ENCODE measurements around the gene HS1BP3. TPM values are rescaled to one million over a fixed set of nuclear protein-coding genes. Genes with fewer than 3 reads are reported as not detected.

Gene HS1BP3
- total RNA-seq, 1 donor from 2014 or later: 10.0 TPM

DNA sequence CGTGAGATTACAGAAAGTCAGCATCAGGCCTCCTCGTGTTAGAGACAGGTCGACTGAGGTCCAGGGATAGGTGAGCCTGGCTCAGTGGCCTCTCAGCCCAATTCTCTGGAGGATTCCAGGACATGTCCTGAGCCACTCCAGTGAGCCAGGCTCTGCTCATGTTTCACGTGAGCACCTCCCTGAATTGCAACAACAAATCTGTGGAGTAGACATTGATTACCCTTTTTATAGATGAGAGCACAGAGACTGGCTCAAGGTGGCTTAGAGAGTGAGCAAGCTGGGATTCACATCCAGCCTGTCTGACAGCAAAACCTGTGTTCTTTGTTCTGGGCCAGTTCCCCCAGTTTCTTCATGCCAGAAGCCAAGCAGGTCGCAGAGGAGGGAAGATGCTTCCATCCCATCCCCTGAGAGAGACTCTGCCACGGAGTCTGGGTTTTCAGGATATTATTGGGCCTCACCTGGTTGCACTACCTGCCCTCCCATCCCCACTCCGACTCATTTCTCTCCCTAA is 46.4 kb downstream of the HS1BP3 start:
- peaks cover 11% of the 10 kb centered on the region for H4K20me1 ChIP-seq (ENCODE audit: low read depth)
- H3K27me3 ChIP-seq: peaks cover 24% of the 10 kb centered on the region
- H3K9ac ChIP-seq: no peak overlapping the region
- H3K4me2 ChIP-seq: no peak overlapping the region
- Mint-ChIP-seq H3K4me1 (peaks cover 45% of the 10 kb centered on the region), H3K9me3 (peaks cover 16% of the 10 kb centered on the region), H3K4me3 (no peak overlapping the region), H3K36me3 (peaks cover 8% of the 10 kb centered on the region), H3K27ac (no peak overlapping the region), H3K27me3 (ENCODE audit: insufficient read depth, low read depth) (peaks cover 4% of the 10 kb centered on the region)
- no peak overlapping the region for H3K4me3 ChIP-seq
- no peaks in the 10 kb centered on the region for H3K36me3 ChIP-seq
- no peak overlapping the region for H3K27ac ChIP-seq
- DNase-seq (ENCODE audit: low spot score): no peak
- no peaks in the 10 kb centered on the region for H3K9me3 ChIP-seq (ENCODE audit: low read depth)
- peaks cover 15% of the 10 kb centered on the region for H3K4me1 ChIP-seq
- H3K79me2 ChIP-seq (ENCODE audit: low read depth): no peaks in the 10 kb centered on the region
- no peak overlapping the region for H2AFZ ChIP-seq (replicated peaks)
- no peak for TF ChIP-seq EZH2 (IDR thresholded peaks at IDR 0.05)
- TF ChIP-seq EZH2phosphoT487 (IDR thresholded peaks at IDR 0.05): no peak
- TF ChIP-seq, protein P1, sequence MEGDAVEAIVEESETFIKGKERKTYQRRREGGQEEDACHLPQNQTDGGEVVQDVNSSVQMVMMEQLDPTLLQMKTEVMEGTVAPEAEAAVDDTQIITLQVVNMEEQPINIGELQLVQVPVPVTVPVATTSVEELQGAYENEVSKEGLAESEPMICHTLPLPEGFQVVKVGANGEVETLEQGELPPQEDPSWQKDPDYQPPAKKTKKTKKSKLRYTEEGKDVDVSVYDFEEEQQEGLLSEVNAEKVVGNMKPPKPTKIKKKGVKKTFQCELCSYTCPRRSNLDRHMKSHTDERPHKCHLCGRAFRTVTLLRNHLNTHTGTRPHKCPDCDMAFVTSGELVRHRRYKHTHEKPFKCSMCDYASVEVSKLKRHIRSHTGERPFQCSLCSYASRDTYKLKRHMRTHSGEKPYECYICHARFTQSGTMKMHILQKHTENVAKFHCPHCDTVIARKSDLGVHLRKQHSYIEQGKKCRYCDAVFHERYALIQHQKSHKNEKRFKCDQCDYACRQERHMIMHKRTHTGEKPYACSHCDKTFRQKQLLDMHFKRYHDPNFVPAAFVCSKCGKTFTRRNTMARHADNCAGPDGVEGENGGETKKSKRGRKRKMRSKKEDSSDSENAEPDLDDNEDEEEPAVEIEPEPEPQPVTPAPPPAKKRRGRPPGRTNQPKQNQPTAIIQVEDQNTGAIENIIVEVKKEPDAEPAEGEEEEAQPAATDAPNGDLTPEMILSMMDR (IDR thresholded peaks at IDR 0.05): no peak
- H3F3A ChIP-seq (ENCODE audit: low read depth): peaks cover 11% of the 10 kb centered on the region

DNA sequence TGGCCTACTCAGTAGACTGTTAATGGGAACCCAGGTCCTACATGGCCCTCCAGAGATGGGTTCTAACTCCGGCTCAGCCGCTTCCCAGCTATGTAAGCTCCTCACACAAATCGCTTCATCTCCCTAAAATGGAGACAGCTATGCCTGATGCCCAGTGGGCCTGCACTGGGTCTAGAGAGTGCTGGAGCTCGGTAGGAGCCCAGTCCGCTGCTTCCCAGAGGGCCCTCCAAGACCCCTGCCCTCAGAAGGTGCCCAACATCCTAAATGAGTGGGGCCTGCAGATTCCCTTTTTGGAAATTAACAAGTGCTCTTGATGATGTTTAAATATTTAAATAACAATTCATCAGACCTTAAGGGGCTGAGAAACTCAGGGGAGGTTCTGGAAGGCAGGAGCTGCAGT is 47.1 kb downstream of the HS1BP3 start:
- Histone ChIP-seq H3K9me3 (ENCODE audit: low read depth) (no peaks in the 10 kb centered on the region), H3F3A (ENCODE audit: low read depth) (peaks cover 11% of the 10 kb centered on the region), H3K4me2 (no peak overlapping the region), H3K79me2 (ENCODE audit: low read depth) (no peaks in the 10 kb centered on the region), H3K4me3 (no peak overlapping the region), H2AFZ (replicated peaks) (no peak overlapping the region), H4K20me1 (ENCODE audit: low read depth) (peaks cover 11% of the 10 kb centered on the region), H3K36me3 (no peaks in the 10 kb centered on the region), H3K4me1 (peaks cover 21% of the 10 kb centered on the region), H3K9ac (no peak overlapping the region), H3K27me3 (peaks cover 30% of the 10 kb centered on the region), H3K27ac (no peak overlapping the region)
- DNase-seq (ENCODE audit: low spot score): no peak
- Mint-ChIP-seq H3K4me3 (no peak overlapping the region), H3K4me1 (peaks cover 48% of the 10 kb centered on the region), H3K36me3 (peaks cover 8% of the 10 kb centered on the region), H3K27me3 (ENCODE audit: insufficient read depth, low read depth) (peaks cover 4% of the 10 kb centered on the region), H3K9me3 (peaks cover 15% of the 10 kb centered on the region), H3K27ac (no peak overlapping the region)
- TF ChIP-seq, protein P1 (IDR thresholded peaks at IDR 0.05): no peak
- TF ChIP-seq EZH2phosphoT487 (IDR thresholded peaks at IDR 0.05): no peak

DNA sequence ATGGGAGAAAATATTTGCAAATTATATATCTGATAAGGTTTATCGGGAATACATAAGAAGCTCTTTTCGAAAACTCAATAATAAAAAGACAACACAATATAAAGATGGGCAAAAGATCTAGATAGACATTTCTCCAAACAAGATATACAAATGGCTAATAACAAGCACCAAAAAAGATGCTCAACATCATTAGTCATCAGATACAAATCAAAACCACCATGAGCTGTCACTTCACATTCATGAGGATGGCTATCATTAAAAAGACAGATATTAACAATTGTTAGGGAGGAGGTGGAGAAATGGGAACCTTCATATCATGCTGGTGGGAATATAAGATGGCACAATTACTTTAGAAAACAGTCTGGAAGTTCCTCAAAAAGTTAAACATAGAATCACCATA is 48.1 kb downstream of the HS1BP3 start:
- H4K20me1 ChIP-seq (ENCODE audit: low read depth): peaks cover 11% of the 10 kb centered on the region
- H3K27me3 ChIP-seq: peaks cover 36% of the 10 kb centered on the region
- Mint-ChIP-seq H3K4me1 (peaks cover 50% of the 10 kb centered on the region), H3K27ac (no peak overlapping the region), H3K27me3 (ENCODE audit: insufficient read depth, low read depth) (peaks cover 4% of the 10 kb centered on the region), H3K9me3 (peaks cover 12% of the 10 kb centered on the region), H3K36me3 (peaks cover 5% of the 10 kb centered on the region), H3K4me3 (no peak overlapping the region)
- peaks cover 21% of the 10 kb centered on the region for H3K4me1 ChIP-seq
- H3K4me3 ChIP-seq: no peak overlapping the region
- TF ChIP-seq, protein P1 (IDR thresholded peaks at IDR 0.05): no peak
- no peak for TF ChIP-seq EZH2phosphoT487 (IDR thresholded peaks at IDR 0.05)
- no peak for TF ChIP-seq EZH2 (IDR thresholded peaks at IDR 0.05)
- no peak for DNase-seq (ENCODE audit: low spot score)
- no peak overlapping the region for H3K4me2 ChIP-seq
- no peaks in the 10 kb centered on the region for H3K9me3 ChIP-seq (ENCODE audit: low read depth)
- no peaks in the 10 kb centered on the region for H3K36me3 ChIP-seq
- H2AFZ ChIP-seq (replicated peaks): no peak overlapping the region
- H3F3A ChIP-seq (ENCODE audit: low read depth): peaks cover 11% of the 10 kb centered on the region
- no peak overlapping the region for H3K27ac ChIP-seq
- H3K9ac ChIP-seq: no peak overlapping the region
- no peaks in the 10 kb centered on the region for H3K79me2 ChIP-seq (ENCODE audit: low read depth)

Measured in neural progenitor cell (in vitro differentiated cells).